ENCODE data around the gene NDUFS2. TPM values are rescaled to one million over a fixed set of nuclear protein-coding genes. Genes with fewer than 3 reads are reported as not detected.

NDUFS2 gene
- total RNA-seq, 2 experiments from 2014 or later: 85.9 to 97.1 TPM

DNA sequence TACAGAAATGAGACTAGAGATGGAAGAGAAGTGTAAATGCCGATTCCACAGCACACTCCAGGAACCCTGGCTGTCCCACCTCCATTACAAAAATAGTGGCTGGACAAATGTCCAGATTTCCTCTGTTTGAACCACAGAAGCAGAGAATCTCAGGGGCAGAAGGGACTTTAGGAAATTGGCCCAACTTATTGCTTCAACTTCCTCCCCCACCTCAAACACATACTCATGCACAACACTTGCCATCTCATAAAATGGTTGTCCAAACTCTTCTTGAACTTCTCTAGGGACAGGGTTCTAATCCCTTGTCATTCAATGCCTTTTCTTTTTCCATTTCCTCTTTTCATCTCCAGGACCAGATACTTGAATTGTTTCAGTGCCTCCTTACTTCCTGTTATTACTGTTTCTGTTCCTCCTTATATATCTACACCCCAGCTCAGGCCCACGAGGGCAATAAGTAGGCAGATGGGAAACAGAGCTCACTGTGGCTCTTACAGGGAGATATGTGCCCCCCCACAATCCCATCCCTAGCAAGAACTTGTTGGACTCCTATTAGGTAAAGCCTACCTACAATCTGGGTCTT lies 16.3 kb upstream of the NDUFS2 start:
- H3K4me3 Mint-ChIP-seq: peak overlapping the region; percentile 48
- TF ChIP-seq, protein P1, sequence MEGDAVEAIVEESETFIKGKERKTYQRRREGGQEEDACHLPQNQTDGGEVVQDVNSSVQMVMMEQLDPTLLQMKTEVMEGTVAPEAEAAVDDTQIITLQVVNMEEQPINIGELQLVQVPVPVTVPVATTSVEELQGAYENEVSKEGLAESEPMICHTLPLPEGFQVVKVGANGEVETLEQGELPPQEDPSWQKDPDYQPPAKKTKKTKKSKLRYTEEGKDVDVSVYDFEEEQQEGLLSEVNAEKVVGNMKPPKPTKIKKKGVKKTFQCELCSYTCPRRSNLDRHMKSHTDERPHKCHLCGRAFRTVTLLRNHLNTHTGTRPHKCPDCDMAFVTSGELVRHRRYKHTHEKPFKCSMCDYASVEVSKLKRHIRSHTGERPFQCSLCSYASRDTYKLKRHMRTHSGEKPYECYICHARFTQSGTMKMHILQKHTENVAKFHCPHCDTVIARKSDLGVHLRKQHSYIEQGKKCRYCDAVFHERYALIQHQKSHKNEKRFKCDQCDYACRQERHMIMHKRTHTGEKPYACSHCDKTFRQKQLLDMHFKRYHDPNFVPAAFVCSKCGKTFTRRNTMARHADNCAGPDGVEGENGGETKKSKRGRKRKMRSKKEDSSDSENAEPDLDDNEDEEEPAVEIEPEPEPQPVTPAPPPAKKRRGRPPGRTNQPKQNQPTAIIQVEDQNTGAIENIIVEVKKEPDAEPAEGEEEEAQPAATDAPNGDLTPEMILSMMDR (IDR thresholded peaks at IDR 0.05): no peak
- H3K4me1 Mint-ChIP-seq (ENCODE audit: low read depth): peaks cover 68% of the 10 kb centered on the region
- no peaks in the 10 kb centered on the region for H3K36me3 Mint-ChIP-seq (ENCODE audit: low read depth)
- H3K9me3 Mint-ChIP-seq: no peaks in the 10 kb centered on the region
- CTCF ChIA-PET: interaction anchor here (0.7 to 2.0 kb wide), 13 partner anchors 9 to 196 kb away, joined by 3 to 14 read pairs (median 4); partner anchors contain the start of genes B4GALT3, PPOX and TOMM40L
- H3K27me3 Mint-ChIP-seq: no peaks in the 10 kb centered on the region
- intact Hi-C loops (cut with micrococcal nuclease): no loop called here
- POLR2A ChIA-PET: interaction anchor here (0.6 to 1.4 kb wide), 6 partner anchors 16 to 201 kb away, joined by 3 to 6 read pairs (median 4); partner anchors contain the start of genes NDUFS2, PPOX and TOMM40L
- no peak for DNase-seq
- peak overlapping the region; percentile 95 for H3K27ac Mint-ChIP-seq
- no peak for ATAC-seq

DNA sequence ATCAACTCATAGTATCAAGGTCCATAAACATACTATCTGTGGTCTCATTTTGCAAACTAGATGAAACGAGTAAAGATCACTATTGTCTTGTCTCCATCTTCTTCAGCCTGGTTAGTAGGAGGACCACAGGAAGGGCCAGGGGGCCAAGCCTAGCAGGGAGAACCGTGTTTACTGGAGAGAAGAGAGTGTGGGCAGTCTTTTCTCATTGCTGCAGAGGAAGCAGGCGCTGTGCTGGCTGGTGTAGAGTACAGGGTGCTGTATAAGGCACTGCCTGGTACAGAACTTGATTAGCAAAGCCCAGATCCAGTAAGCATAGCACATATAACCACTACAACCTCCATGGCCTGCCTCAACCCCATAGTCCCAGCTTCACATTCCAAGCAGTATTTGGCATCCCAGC lies 14.9 kb upstream of the NDUFS2 start:
- TF ChIP-seq, protein P1 (IDR thresholded peaks at IDR 0.05): no peak
- POLR2A ChIA-PET: interaction anchor here (1.0 to 1.4 kb wide), 2 partner anchors 30 to 38 kb away, joined by 3 to 6 read pairs; partner anchors contain the start of gene TOMM40L
- peaks cover 56% of the 10 kb centered on the region for H3K4me1 Mint-ChIP-seq (ENCODE audit: low read depth)
- no peak overlapping the region for H3K4me3 Mint-ChIP-seq
- no peaks in the 10 kb centered on the region for H3K36me3 Mint-ChIP-seq (ENCODE audit: low read depth)
- DNase-seq (no peak), ATAC-seq (no peak)
- H3K27me3 Mint-ChIP-seq: no peaks in the 10 kb centered on the region
- intact Hi-C loops (cut with micrococcal nuclease): no loop called here
- CTCF ChIA-PET: interaction anchor here (1.3 to 1.6 kb wide), 3 partner anchors 10 to 104 kb away, joined by 3 to 5 read pairs (median 5); partner anchors contain the start of genes B4GALT3 and TOMM40L
- H3K9me3 Mint-ChIP-seq: no peaks in the 10 kb centered on the region
- H3K27ac Mint-ChIP-seq: peak overlapping the region; percentile 95

DNA sequence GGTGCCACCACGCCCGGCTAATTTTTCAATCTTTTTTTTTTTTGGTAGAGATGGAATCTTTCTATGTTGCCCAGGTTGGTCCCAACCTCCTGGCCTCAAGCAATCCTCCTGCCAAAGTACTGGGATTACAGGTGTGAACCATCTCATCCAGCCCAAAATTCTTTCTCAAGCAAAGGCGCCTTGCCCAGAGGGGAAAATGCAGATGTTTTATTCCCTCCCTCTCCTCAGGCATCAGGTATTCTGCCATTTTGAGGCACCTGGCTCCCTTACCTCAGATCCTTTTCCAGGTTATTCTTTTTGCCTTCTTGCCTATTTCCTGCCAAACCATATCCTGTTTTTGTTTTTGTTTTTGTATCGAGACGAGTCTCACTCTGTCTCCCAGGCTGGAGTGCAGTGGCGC lies 13.8 kb upstream of the NDUFS2 start:
- POLR2A ChIA-PET: no interaction called here
- Mint-ChIP-seq H3K27ac (peak overlapping the region; percentile 74), H3K9me3 (no peaks in the 10 kb centered on the region), H3K36me3 (ENCODE audit: low read depth) (no peaks in the 10 kb centered on the region), H3K27me3 (no peaks in the 10 kb centered on the region), H3K4me1 (ENCODE audit: low read depth) (peaks cover 53% of the 10 kb centered on the region), H3K4me3 (no peak overlapping the region)
- DNase-seq (no peak), ATAC-seq (no peak)
- CTCF ChIA-PET: interaction anchor here (0.9 to 1.5 kb wide), 2 partner anchors 11 to 37 kb away, joined by 3 to 5 read pairs; partner anchors contain the start of gene TOMM40L
- intact Hi-C loops (cut with micrococcal nuclease): no loop called here
- TF ChIP-seq, protein P1 (IDR thresholded peaks at IDR 0.05): no peak

DNA sequence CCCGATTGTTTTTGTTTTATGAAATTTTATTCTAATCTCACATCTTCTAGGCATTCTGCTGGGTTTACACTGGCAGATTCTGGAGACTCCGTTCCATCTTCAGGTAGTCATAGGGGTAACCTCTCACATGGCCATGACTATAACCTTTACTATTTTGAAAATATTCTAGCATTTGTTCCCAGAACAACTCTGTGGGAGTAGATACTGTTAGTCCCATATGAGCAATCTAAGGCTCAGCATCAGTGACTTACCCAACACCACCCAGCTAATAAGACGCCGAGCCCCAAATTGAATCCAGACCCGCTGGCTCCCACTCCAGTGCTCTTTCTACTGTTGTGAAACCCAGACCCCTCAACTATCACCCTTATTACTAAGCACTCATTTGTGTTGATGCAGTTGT lies 13.1 kb upstream of the NDUFS2 start:
- Mint-ChIP-seq H3K36me3 (ENCODE audit: low read depth) (no peaks in the 10 kb centered on the region), H3K9me3 (no peaks in the 10 kb centered on the region), H3K27ac (no peak overlapping the region), H3K4me3 (no peak overlapping the region), H3K27me3 (no peaks in the 10 kb centered on the region), H3K4me1 (ENCODE audit: low read depth) (peaks cover 47% of the 10 kb centered on the region)
- POLR2A ChIA-PET: no interaction called here
- TF ChIP-seq, protein P1 (IDR thresholded peaks at IDR 0.05): no peak
- CTCF ChIA-PET: interaction anchor here (0.9 to 1.2 kb wide), 2 partner anchors 10 to 194 kb away, joined by 3 read pairs; no protein-coding TSS in a partner anchor
- DNase-seq (no peak), ATAC-seq (no peak)
- intact Hi-C loops (cut with micrococcal nuclease): no loop called here

DNA sequence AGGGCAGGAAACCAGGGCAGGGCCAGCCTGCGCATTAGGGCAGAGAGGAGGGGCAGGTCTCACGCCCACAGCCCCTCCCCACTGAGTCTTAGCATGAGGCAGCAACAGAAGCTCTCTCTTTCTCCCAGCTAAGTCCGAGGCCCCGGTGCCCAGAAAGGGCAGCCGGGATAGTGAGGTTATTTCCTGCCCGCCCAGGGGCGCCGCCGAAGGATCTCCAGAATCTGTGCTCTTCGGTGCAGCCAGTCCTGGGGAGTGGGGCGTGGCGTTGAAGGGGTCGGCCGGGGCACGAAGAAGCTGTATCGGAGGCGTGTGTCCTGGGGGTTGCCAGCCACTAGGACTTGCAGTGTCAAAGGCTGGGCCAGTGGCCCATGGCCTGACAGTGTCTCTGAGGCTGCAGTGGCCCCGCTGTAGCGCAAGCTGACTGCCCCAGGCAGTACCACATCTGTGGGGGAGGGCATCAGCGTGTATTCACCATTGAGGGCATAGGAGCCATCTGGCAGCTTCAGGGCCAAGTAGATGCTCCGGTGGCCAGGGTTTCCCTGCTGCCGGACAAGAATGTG lies 11.1 kb upstream of the NDUFS2 start:
- TF ChIP-seq, protein P1 (IDR thresholded peaks at IDR 0.05): no peak
- Mint-ChIP-seq H3K27me3 (no peaks in the 10 kb centered on the region), H3K9me3 (no peaks in the 10 kb centered on the region), H3K27ac (no peak overlapping the region), H3K4me1 (ENCODE audit: low read depth) (peaks cover 39% of the 10 kb centered on the region), H3K36me3 (ENCODE audit: low read depth) (no peaks in the 10 kb centered on the region), H3K4me3 (no peak overlapping the region)
- intact Hi-C loops (cut with micrococcal nuclease): loop anchor here (10.0 kb wide), 1 partner anchor 114 kb away; the partner anchor contains the start of gene MPZ
- ATAC-seq (no peak), DNase-seq (no peak)
- CTCF ChIA-PET: interaction anchor here (1.0 to 5.2 kb wide), 14 partner anchors 8 to 197 kb away, joined by 3 to 76 read pairs (median 16); partner anchors contain the start of genes APOA2, FCER1G, NDUFS2 and NIT1
- POLR2A ChIA-PET: interaction anchor here (0.9 to 4.0 kb wide), 5 partner anchors 8 to 34 kb away, joined by 4 to 29 read pairs (median 7); partner anchors contain the start of genes B4GALT3 and NDUFS2

All from activated CD8-positive, alpha-beta T cell treated with anti-CD3 and anti-CD28 coated beads for 36 hours (primary cell).